ENCODE measurements around the gene GAS7. TPM values are rescaled to one million over a fixed set of nuclear protein-coding genes. Genes with fewer than 3 reads are reported as not detected.
"Not testable (repeated sequence)": the region's sequence is repeated elsewhere in the genome, so short reads cannot be mapped to it uniquely, and the experiment has no call there.

GAS7 gene
- total and polyA plus RNA-seq, 12 donors, result 19.8 to 111 (median 61.8) TPM

- 53 to 57% methylated on average over 21 of the region's 21 CpGs for WGBS, 2 donors
- no peak for TF ChIP-seq CTCF (IDR thresholded peaks at IDR 0.05)
- DNase-seq, result no peak
- Histone ChIP-seq H3K9me3 (no peaks in the 10 kb centered on the region), H3K4me1 (peaks cover 4 to 75% (median 31%) of the 10 kb centered on the region in 9 donors), H3K36me3 (peaks cover 0 to 21% (median 0%) of the 10 kb centered on the region in 9 donors), H3K27ac (peak overlapping the region in 2 of 10 donors; percentile 5 to 66), H3K4me3 (no peak overlapping the region), H3K27me3 (peaks cover 0 to 3% (median 0%) of the 10 kb centered on the region in 7 donors)
- intact Hi-C loops (cut with DNase I), result no loop called here
- peak in 7 of 8 donors; percentile 19 to 55 (median 51) for ATAC-seq
Measured at GRCh38 chr17:10021272-10021984, 177.0 kb downstream of the GAS7 start.

- intact Hi-C loops (cut with DNase I), result no loop called here
- H3K27ac ChIP-seq, result peak overlapping the region in 1 of 10 donors; percentile 66
- H3K36me3 ChIP-seq, result peaks cover 0 to 13% (median 0%) of the 10 kb centered on the region in 9 donors
- no peak for TF ChIP-seq CTCF (IDR thresholded peaks at IDR 0.05)
- WGBS, 2 donors, result 73 to 84% methylated on average over 9 of the region's 9 CpGs
- no peak for ATAC-seq
- H3K9me3 ChIP-seq, result no peaks in the 10 kb centered on the region
- H3K4me3 ChIP-seq, result no peak overlapping the region
- DNase-seq, result no peak
- peaks cover 0 to 85% (median 32%) of the 10 kb centered on the region in 9 donors for H3K4me1 ChIP-seq
- peaks cover 0 to 3% (median 0%) of the 10 kb centered on the region in 7 donors for H3K27me3 ChIP-seq
Measured at GRCh38 chr17:10019941-10020451, 178.4 kb downstream of the GAS7 start.

- intact Hi-C loops (cut with DNase I), result no loop called here
- Histone ChIP-seq H3K27me3 (peaks cover 0 to 3% (median 0%) of the 10 kb centered on the region in 7 donors), H3K9me3 (no peaks in the 10 kb centered on the region), H3K27ac (peak overlapping the region in 2 of 10 donors; percentile 13 to 41), H3K36me3 (peaks cover 0 to 9% (median 0%) of the 10 kb centered on the region in 9 donors), H3K4me1 (peaks cover 0 to 93% (median 34%) of the 10 kb centered on the region in 9 donors), H3K4me3 (peak overlapping the region in 1 of 10 donors; percentile 20)
- peak in 6 of 8 donors; percentile 10 to 48 (median 27) for ATAC-seq
- TF ChIP-seq CTCF (IDR thresholded peaks at IDR 0.05), result no peak
- 45 to 50% methylated on average over 7 of the region's 7 CpGs for WGBS, 2 donors
- no peak for DNase-seq
Measured at GRCh38 chr17:10018461-10018891, 179.9 kb downstream of the GAS7 start.

- H3K36me3 ChIP-seq; H3K27me3 ChIP-seq; intact Hi-C loops (cut with DNase I); H3K9me3 ChIP-seq; ATAC-seq; DNase-seq; H3K4me3 ChIP-seq: not testable (repeated sequence)
- H3K27ac ChIP-seq, result peak overlapping the region in 2 of 10 donors; percentile 36 to 41
- WGBS, 2 donors, result 89 to 96% methylated on average over 14 of the region's 14 CpGs
- H3K4me1 ChIP-seq, result peaks cover 0 to 89% (median 25%) of the 10 kb centered on the region in 9 donors
Measured at GRCh38 chr17:10016958-10017570, 181.3 kb downstream of the GAS7 start.

All from heart right ventricle (tissue), 16 donors.